Lung (tissue), 12 donors: ENCODE measurements around the gene DPP3. TPM values are rescaled to one million over a fixed set of nuclear protein-coding genes. Genes with fewer than 3 reads are reported as not detected.

Experiments
- ATAC-seq: fragments of 200-7000 bp; cut with Tn5 transposase; one replicate; pipeline ENCODE4 v1.9.1; 2020; ENCODE audit warnings: moderate number of reproducible peaks; ENCODE audit not compliant: insufficient read depth, low FRiP score
- DNase-seq, 3 donors: peaks; one replicate each; pipeline ENCODE4 v3.0.0-alpha.2; 2013 to 2017
- H3K27ac ChIP-seq, 2 donors: one replicate each; pipeline ENCODE4 v1.5.1; 2013; ENCODE audit warnings: mild to moderate bottlenecking in 2 of 2, moderate library complexity in 2 of 2, control low read depth in 1 of 2, inconsistent platforms in 1 of 2, low read depth in 1 of 2, low read length in 1 of 2
- H3K27me3 ChIP-seq, 3 donors: one replicate each; pipeline ENCODE4 v1.5.1; 2013; ENCODE audit warnings: low read length in 2 of 3; ENCODE audit not compliant: control insufficient read depth in 3 of 3, insufficient read depth in 3 of 3
- H3K36me3 ChIP-seq, 4 donors: one replicate each; pipeline ENCODE4 v1.5.1; 2013; ENCODE audit warnings: low read length in 4 of 4, mild to moderate bottlenecking in 1 of 4, moderate library complexity in 1 of 4; ENCODE audit not compliant: control insufficient read depth in 4 of 4, insufficient read depth in 4 of 4
- H3K4me1 ChIP-seq, 5 donors: one replicate each; pipeline ENCODE4 v1.5.1; 2013; ENCODE audit warnings: low read length in 5 of 5, mild to moderate bottlenecking in 2 of 5, moderate library complexity in 1 of 5; ENCODE audit not compliant: control insufficient read depth in 5 of 5, insufficient read depth in 5 of 5
- H3K4me3 ChIP-seq: one replicate; pipeline ENCODE4 v1.5.1; 2013; ENCODE audit warnings: mild to moderate bottlenecking, control low read depth, moderate library complexity
- H3K9ac ChIP-seq, 2 donors: one replicate each; pipeline ENCODE4 v1.5.1; 2013; ENCODE audit warnings: low read length in 2 of 2, control low read depth in 1 of 2; ENCODE audit not compliant: insufficient read depth in 1 of 2
- H3K9me3 ChIP-seq, 4 donors: one replicate each; pipeline ENCODE4 v1.5.1; 2013; ENCODE audit warnings: low read length in 3 of 4, mild to moderate bottlenecking in 1 of 4, moderate library complexity in 1 of 4; ENCODE audit not compliant: control insufficient read depth in 4 of 4, insufficient read depth in 3 of 4
- WGBS, 2 donors: extraction: QIAGEN DNeasy Blood & Tissue Kit; methylation state at CpG; one replicate each; pipeline ENCODE4 v1.1.7; 2013; 5-methylcytosine and 5-hydroxymethylcytosine counted together
- polyA plus RNA-seq, 2 donors: library from polyadenylated mRNA; stranded (reverse); fragments of 200-250 nt; gene quantifications; one replicate each; pipeline ENCODE4 v1.2.1, GENCODE V29; 2013
- total RNA-seq, 2 donors: library from RNA; depleted of rRNA in 1 of 2; stranded (reverse); fragments of >200 nt in 1 of 2; gene quantifications; one replicate each; pipeline ENCODE4 v1.2.1, GENCODE V29; 2014 to 2021
- TF ChIP-seq, protein P1 (sequence below): IDR thresholded peaks from 2 replicates; pipeline ENCODE4 v1.5.1; 2012; ENCODE audit warnings: mild to moderate bottlenecking; ENCODE audit errors: control extremely low read depth, extremely low read depth
- donor health status: control.
- donor health status: control.
- donor health status: Bipolar disorder and iron deficiency.
- donor health status: healthy.
- donor health status: DM: yes; HTN: yes; CAD: no.

The DPP3 gene
- total and polyA plus RNA-seq, 4 donors: 25.4 to 76.3 (median 44.7) TPM

DNA sequence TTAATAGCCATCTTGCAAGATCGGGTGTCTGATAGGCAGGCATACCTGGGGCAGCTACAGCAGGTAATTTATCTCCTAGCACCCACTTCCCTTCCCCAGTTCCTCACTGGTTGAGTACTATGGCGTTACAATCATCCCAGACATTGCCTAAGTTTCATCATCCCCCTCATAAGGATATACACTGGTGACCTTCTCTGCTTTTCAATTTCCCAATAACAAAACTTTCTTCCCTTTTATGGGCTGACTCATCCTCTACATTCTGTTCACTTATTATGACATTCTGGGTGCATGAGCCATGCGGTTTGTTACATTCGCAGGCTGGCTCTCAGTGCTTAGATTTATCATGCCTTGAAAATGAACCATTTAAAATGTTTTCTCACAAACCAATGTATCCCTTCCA, 36.6 kb upstream of the DPP3 start:
- Histone ChIP-seq H3K9me3 (peaks cover 0 to 4% (median 2%) of the 10 kb centered on the region in 4 donors), H3K27me3 (no peaks in the 10 kb centered on the region), H3K36me3 (no peaks in the 10 kb centered on the region), H3K4me3 (no peak overlapping the region), H3K4me1 (no peaks in the 10 kb centered on the region), H3K27ac (no peak overlapping the region), H3K9ac (no peak overlapping the region)
- DNase-seq: no peak
- TF ChIP-seq, protein P1, sequence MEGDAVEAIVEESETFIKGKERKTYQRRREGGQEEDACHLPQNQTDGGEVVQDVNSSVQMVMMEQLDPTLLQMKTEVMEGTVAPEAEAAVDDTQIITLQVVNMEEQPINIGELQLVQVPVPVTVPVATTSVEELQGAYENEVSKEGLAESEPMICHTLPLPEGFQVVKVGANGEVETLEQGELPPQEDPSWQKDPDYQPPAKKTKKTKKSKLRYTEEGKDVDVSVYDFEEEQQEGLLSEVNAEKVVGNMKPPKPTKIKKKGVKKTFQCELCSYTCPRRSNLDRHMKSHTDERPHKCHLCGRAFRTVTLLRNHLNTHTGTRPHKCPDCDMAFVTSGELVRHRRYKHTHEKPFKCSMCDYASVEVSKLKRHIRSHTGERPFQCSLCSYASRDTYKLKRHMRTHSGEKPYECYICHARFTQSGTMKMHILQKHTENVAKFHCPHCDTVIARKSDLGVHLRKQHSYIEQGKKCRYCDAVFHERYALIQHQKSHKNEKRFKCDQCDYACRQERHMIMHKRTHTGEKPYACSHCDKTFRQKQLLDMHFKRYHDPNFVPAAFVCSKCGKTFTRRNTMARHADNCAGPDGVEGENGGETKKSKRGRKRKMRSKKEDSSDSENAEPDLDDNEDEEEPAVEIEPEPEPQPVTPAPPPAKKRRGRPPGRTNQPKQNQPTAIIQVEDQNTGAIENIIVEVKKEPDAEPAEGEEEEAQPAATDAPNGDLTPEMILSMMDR: no peak
- 42 to 70% methylated on average over 4 of the region's 4 CpGs for WGBS, 2 donors
- no peak for ATAC-seq

DNA sequence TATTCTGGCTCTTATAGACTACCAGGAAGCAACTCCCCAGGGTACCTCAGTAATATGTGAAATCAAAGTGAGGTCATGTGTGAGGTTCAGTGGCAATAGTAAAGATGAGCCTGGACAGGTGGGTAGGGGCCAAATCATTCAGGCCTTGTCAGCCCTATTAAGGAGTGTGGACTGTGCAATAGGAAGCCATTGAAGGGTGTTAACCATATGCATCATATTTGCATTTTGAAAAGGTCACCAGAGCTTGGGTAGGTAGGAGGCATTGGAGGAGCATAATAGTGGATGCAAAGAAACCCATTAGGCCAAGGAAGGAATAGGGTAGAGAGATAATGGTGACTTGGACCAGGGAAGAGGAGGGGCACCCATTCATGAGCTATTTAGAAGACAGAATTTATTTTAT, 33.2 kb upstream of the DPP3 start:
- Histone ChIP-seq H3K27ac (no peak overlapping the region), H3K9me3 (peaks cover 0 to 5% (median 2%) of the 10 kb centered on the region in 4 donors), H3K36me3 (no peaks in the 10 kb centered on the region), H3K4me3 (no peak overlapping the region), H3K9ac (no peak overlapping the region), H3K4me1 (no peaks in the 10 kb centered on the region), H3K27me3 (no peaks in the 10 kb centered on the region)
- DNase-seq (no peak), ATAC-seq (no peak)
- TF ChIP-seq, protein P1: no peak

DNA sequence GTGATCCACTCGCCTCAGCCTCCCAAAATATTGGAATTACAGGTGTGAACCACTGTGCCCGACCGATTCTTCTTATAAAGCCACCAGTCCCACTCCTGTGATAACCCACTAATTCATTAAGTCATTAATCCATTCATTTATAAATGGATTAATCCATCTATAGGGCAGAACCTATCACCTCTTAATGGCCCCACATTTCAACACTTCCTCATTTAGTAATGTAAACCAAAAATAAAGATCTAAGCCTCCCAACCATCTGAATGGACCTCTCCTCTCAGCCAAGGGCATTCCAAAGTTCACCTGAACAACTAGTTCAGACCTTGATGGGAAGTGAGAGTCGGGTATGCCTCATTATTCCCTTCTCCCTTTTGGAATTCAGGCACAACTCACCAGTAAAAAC, 31.7 kb upstream of the DPP3 start:
- no peaks in the 10 kb centered on the region for H3K27me3 ChIP-seq
- H3K36me3 ChIP-seq: no peaks in the 10 kb centered on the region
- 78 to 88% methylated on average over 4 of the region's 4 CpGs for WGBS, 2 donors
- no peaks in the 10 kb centered on the region for H3K4me1 ChIP-seq
- no peak overlapping the region for H3K4me3 ChIP-seq
- TF ChIP-seq, protein P1: no peak
- no peak overlapping the region for H3K9ac ChIP-seq
- ATAC-seq: no peak
- H3K27ac ChIP-seq: no peak overlapping the region
- H3K9me3 ChIP-seq: peaks cover 0 to 4% (median 0%) of the 10 kb centered on the region in 4 donors
- DNase-seq: no peak

DNA sequence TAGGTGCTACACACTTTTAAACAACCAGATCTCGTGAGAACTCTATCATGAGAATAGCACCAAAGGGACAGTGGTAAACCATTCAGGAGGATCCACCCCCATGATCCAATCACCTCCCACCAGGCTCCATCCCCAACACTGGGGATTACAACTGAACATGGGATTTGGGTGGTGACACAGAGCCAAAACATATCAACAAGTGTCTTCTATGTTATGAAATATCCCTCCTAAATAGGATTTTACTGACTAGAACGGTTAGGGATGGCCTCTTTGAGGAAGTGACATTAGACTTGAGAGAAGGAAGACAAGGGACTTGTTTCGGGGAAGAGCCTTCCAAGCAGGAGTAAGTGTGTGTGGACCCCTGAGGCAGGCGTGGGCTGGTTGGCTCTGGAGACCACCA, 29.7 kb upstream of the DPP3 start:
- H3K9ac ChIP-seq: no peak overlapping the region
- H3K4me3 ChIP-seq: no peak overlapping the region
- peaks cover 0 to 3% (median 0%) of the 10 kb centered on the region in 4 donors for H3K9me3 ChIP-seq
- ATAC-seq: no peak
- WGBS, 2 donors: 51 to 59% methylated on average over 4 of the region's 4 CpGs
- peaks cover 0 to 5% (median 0%) of the 10 kb centered on the region in 3 donors for H3K27me3 ChIP-seq
- DNase-seq: no peak
- TF ChIP-seq, protein P1: no peak
- no peaks in the 10 kb centered on the region for H3K4me1 ChIP-seq
- H3K27ac ChIP-seq: no peak overlapping the region
- no peaks in the 10 kb centered on the region for H3K36me3 ChIP-seq
